NOMO-1 treated with dmso at 0.1 percent for 144 hours (cell line): Measurements from ENCODE around the gene FOXO4.
"Not testable (repeated sequence)": the region's sequence is repeated elsewhere in the genome, so short reads cannot be mapped to it uniquely, and the experiment has no call there.

Experiments used
- DNase-seq: peaks from one replicate; lab custom pipeline; 2025; ENCODE audit not compliant: unreplicated experiment; lab: John Stamatoyannopoulos, UW

The FOXO4 gene

GRCh38 chrX:71095555-71095980, at the start of gene FOXO4:
Gene FOXO4, plus strand, starts transcription at chrX:71095851. Its CDS starts 678 bp downstream, at chrX:71096529.
- DNase-seq = peak; percentile 53

GRCh38 chrX:71047891-71048290, 47.8 kb upstream of the FOXO4 start:
- DNase-seq = not testable (repeated sequence)

- DNase-seq = no peak
Observed at GRCh38 chrX:71052721-71053120, 42.9 kb upstream of the FOXO4 start.

GRCh38 chrX:71053217-71053621, 42.4 kb upstream of the FOXO4 start:
- DNase-seq = no peak

- DNase-seq = no peak
Observed at GRCh38 chrX:71056867-71057266, 38.8 kb upstream of the FOXO4 start.

- peak; percentile 17 for DNase-seq
Observed at GRCh38 chrX:71057848-71058530, 37.7 kb upstream of the FOXO4 start.

- no peak for DNase-seq
Observed at GRCh38 chrX:71060127-71060526, 35.5 kb upstream of the FOXO4 start.

GRCh38 chrX:71067089-71067488, 28.6 kb upstream of the FOXO4 start:
- DNase-seq = no peak

GRCh38 chrX:71067712-71068043, 28.0 kb upstream of the FOXO4 start:
- no peak for DNase-seq

GRCh38 chrX:71068044-71068918, 27.4 kb upstream of the FOXO4 start, which contains the start of gene SNX12:
Gene SNX12, minus strand, starts transcription at chrX:71068334. Its CDS starts 28 bp downstream, at chrX:71068306.
- DNase-seq = peak; percentile 83

- no peak for DNase-seq
Observed at GRCh38 chrX:71070531-71070930, 25.1 kb upstream of the FOXO4 start.

- no peak for DNase-seq
Observed at GRCh38 chrX:71081330-71082123, 14.1 kb upstream of the FOXO4 start.

GRCh38 chrX:71082124-71082647, 13.5 kb upstream of the FOXO4 start:
- no peak for DNase-seq

- DNase-seq = no peak
Observed at GRCh38 chrX:71082822-71083221, 12.8 kb upstream of the FOXO4 start.

- no peak for DNase-seq
Observed at GRCh38 chrX:71085900-71086299, 9.8 kb upstream of the FOXO4 start.

GRCh38 chrX:71091263-71091662, 4.4 kb upstream of the FOXO4 start:
- no peak for DNase-seq

- no peak for DNase-seq
Observed at GRCh38 chrX:71095033-71095432, 618 bp upstream of the FOXO4 start.

GRCh38 chrX:71095981-71096759, 519 bp downstream of the FOXO4 start:
- no peak for DNase-seq

- DNase-seq = no peak
Observed at GRCh38 chrX:71096760-71097032, 1.0 kb downstream of the FOXO4 start.

- peak; percentile 64 for DNase-seq
Observed at GRCh38 chrX:71098302-71098701, 2.7 kb downstream of the FOXO4 start.
